Caco-2 (cell line): ENCODE results near the gene VTN. TPM values are rescaled to one million over a fixed set of nuclear protein-coding genes. Genes with fewer than 3 reads are reported as not detected.

Experiments
- BruUV-seq: library from RNA; stranded (reverse); fragments of 400-500 nt; replicated peaks from 2 replicates; lab custom pipeline; 2021; lab: Mats Ljungman, UMichigan
- CTCF ChIA-PET: fragments of 300-600 bp; sonication (Branson Sonifier 250); formaldehyde crosslinking; loops from one replicate; lab custom pipeline; 2022; ENCODE audit warnings: antibody characterized with exemption; lab: Charles Lee
- POLR2A ChIA-PET: fragments of 300-600 bp; sonication (Branson Sonifier 250); formaldehyde crosslinking; loops from one replicate; lab custom pipeline; 2022; ENCODE audit warnings: antibody characterized with exemption; lab: Charles Lee
- DNase-seq, 2 experiments: peaks; one replicate each; pipeline versions ENCODE4 v3.0.0 to v3.0.0-alpha.2; 2020 to 2022
- H3K27me3 ChIP-seq: replicated peaks from 2 replicates; pipeline ENCODE4 v1.6.0; 2011; ENCODE audit warnings: low read length; ENCODE audit not compliant: control insufficient read depth, insufficient read depth
- H3K36me3 ChIP-seq: 2 replicates; pipeline ENCODE4 v1.5.1; 2011; ENCODE audit warnings: low read length; ENCODE audit not compliant: control insufficient read depth, insufficient read depth
- H3K4me1 ChIP-seq: fragments of 250-450 bp; sonication (Bioruptor Pico); 2 replicates; pipeline ENCODE4 v1.5.1; 2020; ENCODE audit warnings: mild to moderate bottlenecking
- H3K4me3 ChIP-seq: 2 replicates; pipeline ENCODE4 v1.5.1; 2011; ENCODE audit warnings: low read depth, mild to moderate bottlenecking, control low read depth, low read length
- H3K9me3 ChIP-seq: fragments of 250-450 bp; sonication (Bioruptor Pico); 2 replicates; pipeline ENCODE4 v1.5.1; 2020; ENCODE audit warnings: mild to moderate bottlenecking, moderate library complexity
- H3K27ac Mint-ChIP-seq: one replicate; pipeline ENCODE4 v1.8.0; 2022; ENCODE audit warnings: mixed read lengths; ENCODE audit not compliant: unreplicated experiment
- H3K27me3 Mint-ChIP-seq: one replicate; pipeline ENCODE4 v1.8.0; 2022; ENCODE audit warnings: mixed read lengths; ENCODE audit not compliant: insufficient read depth, unreplicated experiment
- H3K36me3 Mint-ChIP-seq: one replicate; pipeline ENCODE4 v1.8.0; 2022; ENCODE audit warnings: mild to moderate bottlenecking, mixed read lengths; ENCODE audit not compliant: insufficient read depth, unreplicated experiment
- H3K4me1 Mint-ChIP-seq: one replicate; pipeline ENCODE4 v1.8.0; 2022; ENCODE audit warnings: low read depth, mixed read lengths; ENCODE audit not compliant: unreplicated experiment
- H3K4me3 Mint-ChIP-seq: one replicate; pipeline ENCODE4 v1.8.0; 2022; ENCODE audit warnings: mild to moderate bottlenecking, moderate library complexity, mixed read lengths; ENCODE audit not compliant: unreplicated experiment
- H3K9me3 Mint-ChIP-seq: one replicate; pipeline ENCODE4 v1.8.0; 2022; ENCODE audit warnings: mixed read lengths; ENCODE audit not compliant: unreplicated experiment
- intact Hi-C: fragments of 100-400 bp; cut with micrococcal nuclease; formaldehyde crosslinking; loops from one replicate; pipeline ENCODE4 v1.10.0; 2022; ENCODE audit not compliant: unreplicated experiment
- total RNA-seq: library from RNA; stranded (reverse); gene quantifications from 2 replicates; pipeline ENCODE4 v1.2.3, GENCODE V29; 2022
- TF ChIP-seq, protein P1 (sequence below), 2 experiments: fragments of 200-600 bp in 1 of 2; IDR thresholded peaks; 1 replicate in 1 of 2; 2 replicates in 1 of 2; pipeline versions ENCODE4 v1.5.1 to v1.8.0; 2011 to 2022; ENCODE audit warnings: antibody characterized with exemption in 1 of 2, control low read depth in 1 of 2, inconsistent platforms in 1 of 2, low read depth in 1 of 2, low read length in 1 of 2, mild to moderate bottlenecking in 1 of 2, moderate library complexity in 1 of 2; ENCODE audit not compliant: insufficient read depth in 1 of 2, severe bottlenecking in 1 of 2, unreplicated experiment in 1 of 2

Gene VTN
- total RNA-seq, 1 experiment from 2014 or later: 273 TPM

DNA sequence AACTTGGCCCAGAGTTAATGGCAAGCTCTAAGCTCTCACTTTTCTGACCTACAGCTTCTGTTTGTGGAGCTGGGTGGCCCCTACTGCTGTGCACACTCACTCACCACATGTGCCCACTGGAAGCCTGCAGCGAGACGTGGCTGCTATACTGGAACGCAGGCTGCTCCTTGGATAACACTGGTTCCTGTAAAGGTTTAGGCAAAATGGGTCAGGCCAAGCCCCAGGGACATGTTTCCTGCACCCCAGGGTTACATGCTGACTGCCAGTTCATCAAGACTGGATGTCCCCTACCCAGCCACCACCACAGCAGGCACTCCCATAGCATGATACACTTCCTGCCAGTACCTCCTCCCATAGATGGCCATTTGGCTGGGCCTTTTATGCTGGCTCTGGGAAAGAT lies 21.1 kb downstream of the VTN start:
- H3K36me3 Mint-ChIP-seq: peaks cover 100% of the 10 kb centered on the region
- H3K27me3 ChIP-seq: no peaks in the 10 kb centered on the region

DNA sequence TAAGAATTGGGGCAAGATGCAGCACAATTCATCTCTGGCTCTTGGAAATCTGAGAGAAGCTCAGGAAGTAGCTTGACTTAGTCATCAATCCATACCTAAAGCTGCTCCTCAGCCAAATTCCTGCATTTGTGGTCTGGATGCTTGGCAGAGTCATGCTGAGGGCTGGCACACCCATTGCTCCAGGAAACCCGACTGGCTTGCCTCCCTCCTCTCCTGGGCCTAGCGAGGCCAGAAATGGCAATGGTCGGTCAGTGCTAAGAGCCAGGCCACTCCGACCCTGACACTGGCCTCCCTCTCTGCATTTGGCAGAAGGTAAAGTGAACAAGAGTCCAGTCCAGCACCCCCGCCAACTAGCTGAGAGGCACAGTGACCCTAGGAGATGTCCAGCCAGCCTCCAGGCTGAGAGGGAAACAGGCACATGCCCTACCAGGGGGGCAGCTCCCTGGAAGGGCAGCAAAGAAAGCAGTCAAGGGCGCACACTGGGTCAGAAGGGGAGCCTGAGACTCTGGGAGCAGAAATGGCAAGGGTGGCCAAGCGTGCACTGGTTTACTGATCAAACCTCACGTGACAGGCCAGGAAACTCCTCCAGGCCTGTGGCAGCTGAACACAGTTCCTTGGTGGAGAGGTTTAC lies 22.7 kb downstream of the VTN start:
- H3K36me3 Mint-ChIP-seq: peaks cover 91% of the 10 kb centered on the region
- ChIA-PET POLR2A (interaction anchor here (0.8 to 3.3 kb wide), 3 partner anchors 10 to 17 kb away, joined by 3 to 42 read pairs (median 7); partner anchors contain the start of genes IFT20, POLDIP2 and TNFAIP1), CTCF (interaction anchor here (1.3 to 2.4 kb wide), 3 partner anchors 10 to 23 kb away, joined by 5 to 13 read pairs (median 12); partner anchors contain the start of genes IFT20, POLDIP2, TNFAIP1 and VTN)
- Histone ChIP-seq H3K9me3 (no peaks in the 10 kb centered on the region), H3K27me3 (no peaks in the 10 kb centered on the region), H3K4me3 (no peak overlapping the region), H3K36me3 (peaks cover 29% of the 10 kb centered on the region), H3K4me1 (peaks cover 22% of the 10 kb centered on the region)
- intact Hi-C loops: no loop called here
- H3K27ac Mint-ChIP-seq: peak overlapping the region; percentile 1
- TF ChIP-seq, protein P1, sequence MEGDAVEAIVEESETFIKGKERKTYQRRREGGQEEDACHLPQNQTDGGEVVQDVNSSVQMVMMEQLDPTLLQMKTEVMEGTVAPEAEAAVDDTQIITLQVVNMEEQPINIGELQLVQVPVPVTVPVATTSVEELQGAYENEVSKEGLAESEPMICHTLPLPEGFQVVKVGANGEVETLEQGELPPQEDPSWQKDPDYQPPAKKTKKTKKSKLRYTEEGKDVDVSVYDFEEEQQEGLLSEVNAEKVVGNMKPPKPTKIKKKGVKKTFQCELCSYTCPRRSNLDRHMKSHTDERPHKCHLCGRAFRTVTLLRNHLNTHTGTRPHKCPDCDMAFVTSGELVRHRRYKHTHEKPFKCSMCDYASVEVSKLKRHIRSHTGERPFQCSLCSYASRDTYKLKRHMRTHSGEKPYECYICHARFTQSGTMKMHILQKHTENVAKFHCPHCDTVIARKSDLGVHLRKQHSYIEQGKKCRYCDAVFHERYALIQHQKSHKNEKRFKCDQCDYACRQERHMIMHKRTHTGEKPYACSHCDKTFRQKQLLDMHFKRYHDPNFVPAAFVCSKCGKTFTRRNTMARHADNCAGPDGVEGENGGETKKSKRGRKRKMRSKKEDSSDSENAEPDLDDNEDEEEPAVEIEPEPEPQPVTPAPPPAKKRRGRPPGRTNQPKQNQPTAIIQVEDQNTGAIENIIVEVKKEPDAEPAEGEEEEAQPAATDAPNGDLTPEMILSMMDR (IDR thresholded peaks at IDR 0.05; ENCODE audit: insufficient read depth in 1 of 2, low read depth in 1 of 2, low read length in 1 of 2, severe bottlenecking in 1 of 2, unreplicated experiment in 1 of 2): no peak
- no peak for DNase-seq
- TSS peak; percentile 25 for BruUV-seq
- no peaks in the 10 kb centered on the region for H3K27me3 Mint-ChIP-seq
- H3K4me1 Mint-ChIP-seq: peaks cover 8% of the 10 kb centered on the region
- H3K9me3 Mint-ChIP-seq: no peaks in the 10 kb centered on the region
- no peak overlapping the region for H3K4me3 Mint-ChIP-seq

More for the DNA sequence above, 21.1 kb downstream of the VTN start:
- POLR2A ChIA-PET: interaction anchor here (1.0 to 2.2 kb wide), 2 partner anchors 8 to 13 kb away, joined by 3 to 7 read pairs; partner anchors contain the start of genes POLDIP2 and TNFAIP1
- Mint-ChIP-seq H3K9me3 (no peaks in the 10 kb centered on the region), H3K4me3 (no peak overlapping the region), H3K4me1 (peaks cover 8% of the 10 kb centered on the region), H3K27me3 (no peaks in the 10 kb centered on the region), H3K27ac (no peak overlapping the region)
- intact Hi-C loops: no loop called here
- CTCF ChIA-PET: interaction anchor here (1.0 kb wide), 1 partner anchor 13 kb away, joined by 3 read pairs; the partner anchor contains the start of genes IFT20 and TNFAIP1
- Histone ChIP-seq H3K9me3 (no peaks in the 10 kb centered on the region), H3K36me3 (peaks cover 33% of the 10 kb centered on the region), H3K4me3 (no peak overlapping the region), H3K4me1 (peaks cover 22% of the 10 kb centered on the region)
- BruUV-seq: no TSS peak
- TF ChIP-seq, protein P1 (IDR thresholded peaks at IDR 0.05; ENCODE audit: insufficient read depth in 1 of 2, low read depth in 1 of 2, low read length in 1 of 2, severe bottlenecking in 1 of 2, unreplicated experiment in 1 of 2): no peak
- no peak for DNase-seq

DNA sequence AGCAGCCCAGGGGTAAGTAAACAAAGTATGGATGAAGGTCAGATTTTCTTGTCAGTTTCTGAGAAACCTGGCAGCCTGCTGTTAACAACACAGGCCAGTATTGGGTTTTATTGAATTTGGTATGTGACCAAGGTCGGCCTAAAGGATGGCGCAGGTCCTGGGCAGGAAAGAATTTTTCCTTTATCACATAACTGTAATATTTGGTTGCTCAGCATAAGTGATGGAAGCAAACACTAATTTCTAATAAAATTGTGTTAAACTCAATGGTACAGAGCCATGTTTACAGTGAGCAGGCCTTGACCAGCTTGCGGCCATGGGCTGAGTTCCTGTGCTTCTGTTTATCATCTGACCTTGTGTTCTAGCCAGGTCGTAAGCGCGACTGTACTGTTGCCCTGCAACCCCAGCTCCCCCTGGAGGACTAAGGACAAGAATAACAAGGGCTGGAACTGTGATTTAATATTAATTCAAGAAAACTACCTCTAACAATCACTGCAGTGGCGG lies 23.3 kb downstream of the VTN start:
- BruUV-seq: no TSS peak
- CTCF ChIA-PET: interaction anchor here (0.9 to 2.4 kb wide), 4 partner anchors 10 to 23 kb away, joined by 3 to 13 read pairs (median 8); partner anchors contain the start of genes IFT20, POLDIP2, TNFAIP1 and VTN
- TF ChIP-seq, protein P1 (IDR thresholded peaks at IDR 0.05; ENCODE audit: insufficient read depth in 1 of 2, low read depth in 1 of 2, low read length in 1 of 2, severe bottlenecking in 1 of 2, unreplicated experiment in 1 of 2): peak; percentile 48 to 66
- Histone ChIP-seq H3K9me3 (no peaks in the 10 kb centered on the region), H3K27me3 (no peaks in the 10 kb centered on the region), H3K36me3 (peaks cover 31% of the 10 kb centered on the region), H3K4me1 (peaks cover 22% of the 10 kb centered on the region), H3K4me3 (no peak overlapping the region)
- Mint-ChIP-seq H3K4me3 (no peak overlapping the region), H3K27me3 (no peaks in the 10 kb centered on the region), H3K9me3 (no peaks in the 10 kb centered on the region), H3K27ac (peak overlapping the region; percentile 1), H3K4me1 (peaks cover 8% of the 10 kb centered on the region), H3K36me3 (peaks cover 91% of the 10 kb centered on the region)
- intact Hi-C loops: no loop called here
- DNase-seq: peak; percentile 70 to 72
- POLR2A ChIA-PET: interaction anchor here (0.8 to 3.3 kb wide), 4 partner anchors 10 to 23 kb away, joined by 3 to 42 read pairs (median 7); partner anchors contain the start of genes IFT20, POLDIP2, TNFAIP1 and VTN
